Neural cell (in vitro differentiated cells): Measurements from ENCODE around the gene ZNF329. TPM values are rescaled to one million over a fixed set of nuclear protein-coding genes. Genes with fewer than 3 reads are reported as not detected.
A peak's percentile ranks its signal among the peaks of the same experiment; 100 is the strongest.

Source experiments
- H2AFZ ChIP-seq: fragments of 200-600, 300-800 bp; sonication (generic), shearing (Covaris generic); 2 replicates; pipeline ENCODE4 v1.6.0; 2014; ENCODE audit warnings: low read depth, mild to moderate bottlenecking, antibody characterized with exemption, low read length, moderate library complexity
- H3F3A ChIP-seq: fragments of 200-600 bp; shearing (Covaris generic); 2 replicates; pipeline ENCODE4 v1.6.1; 2016; ENCODE audit warnings: mild to moderate bottlenecking, moderate library complexity, mixed read lengths, antibody characterized with exemption, low read length; ENCODE audit not compliant: insufficient read depth, poor library complexity, severe bottlenecking
- H3K27ac ChIP-seq: fragments of 200-600, 300-800 bp; sonication (generic), shearing (Covaris generic); 2 replicates; pipeline ENCODE4 v1.5.1; 2014; ENCODE audit warnings: mild to moderate bottlenecking, low read length, moderate library complexity
- H3K27me3 ChIP-seq: fragments of 300-800, 200-600 bp; sonication (generic), shearing (Covaris generic); 2 replicates; pipeline ENCODE4 v1.6.0; 2014; ENCODE audit warnings: mild to moderate bottlenecking, low read depth, low read length, moderate library complexity; ENCODE audit not compliant: insufficient read depth
- H3K36me3 ChIP-seq: fragments of 300-800, 200-600 bp; sonication (generic), shearing (Covaris generic); 2 replicates; pipeline ENCODE4 v1.5.1; 2014; ENCODE audit warnings: mild to moderate bottlenecking, antibody characterized with exemption, low read length, moderate library complexity; ENCODE audit not compliant: insufficient read depth
- H3K4me2 ChIP-seq: fragments of 300-800, 200-600 bp; sonication (generic), shearing (Covaris generic); 2 replicates; pipeline ENCODE4 v1.6.0; 2014; ENCODE audit warnings: mild to moderate bottlenecking, low read length
- H3K4me3 ChIP-seq: fragments of 300-800, 200-600 bp; sonication (generic), shearing (Covaris generic); 2 replicates; pipeline ENCODE4 v1.5.1; 2014; ENCODE audit warnings: mild to moderate bottlenecking, low read length, moderate library complexity
- H3K79me2 ChIP-seq: fragments of 200-600 bp; shearing (Covaris generic); replicated peaks from 2 replicates; pipeline ENCODE4 v1.6.0; 2014; ENCODE audit warnings: mild to moderate bottlenecking, low read length, moderate library complexity; ENCODE audit not compliant: insufficient read depth
- H3K9ac ChIP-seq: fragments of 300-800, 200-600 bp; sonication (generic), shearing (Covaris generic); 2 replicates; pipeline ENCODE4 v1.6.1; 2016; ENCODE audit warnings: mild to moderate bottlenecking, low read length, mixed read lengths
- H3K9me2 ChIP-seq: fragments of 200-600 bp; shearing (Covaris generic); 2 replicates; pipeline ENCODE4 v1.6.1; 2016; ENCODE audit warnings: mild to moderate bottlenecking, low read length, mixed read lengths; ENCODE audit not compliant: insufficient read depth
- H3K9me3 ChIP-seq: fragments of 200-600, 300-800 bp; sonication (generic), shearing (Covaris generic); 2 replicates; pipeline ENCODE4 v1.6.1; 2016; ENCODE audit warnings: mild to moderate bottlenecking, mixed run types, low read length, moderate library complexity, mixed read lengths
- H4K20me1 ChIP-seq: fragments of 200-600 bp; shearing (Covaris generic); 2 replicates; pipeline ENCODE4 v1.6.1; 2016; ENCODE audit warnings: mild to moderate bottlenecking, mixed run types; ENCODE audit not compliant: insufficient read depth
- CTCF ChIP-seq: fragments of 450-650 bp; IDR thresholded peaks from 2 replicates; pipeline ENCODE4 v1.5.1; 2014; ENCODE audit warnings: antibody characterized with exemption, mild to moderate bottlenecking, moderate library complexity; ENCODE audit not compliant: poor library complexity, severe bottlenecking
- EZH2 ChIP-seq: fragments of 200-600, 300-800 bp; shearing (Covaris generic), sonication (generic); IDR thresholded peaks from 2 replicates; pipeline ENCODE4 v1.6.1; 2014; ENCODE audit warnings: antibody characterized with exemption, low read length, borderline replicate concordance, mild to moderate bottlenecking; ENCODE audit not compliant: insufficient read depth, poor library complexity, severe bottlenecking
- POLR2AphosphoS5 ChIP-seq: IDR thresholded peaks from 2 replicates; pipeline ENCODE4 v1.6.1; 2012
- RAD21 ChIP-seq: fragments of 450-650 bp; conservative IDR thresholded peaks from 2 replicates; pipeline ENCODE4 v1.6.1; 2014; ENCODE audit warnings: antibody characterized with exemption, mild to moderate bottlenecking, moderate library complexity
- REST ChIP-seq: IDR thresholded peaks from 2 replicates; pipeline ENCODE4 v1.6.1; 2012; ENCODE audit warnings: borderline replicate concordance
- SMC3 ChIP-seq: fragments of 450-650 bp; conservative IDR thresholded peaks from 2 replicates; pipeline ENCODE4 v1.6.1; 2014; ENCODE audit warnings: antibody characterized with exemption, mild to moderate bottlenecking, moderate library complexity; ENCODE audit not compliant: poor library complexity
- polyA plus RNA-seq: library from polyadenylated mRNA; depleted of rRNA; stranded (reverse); fragments of >200 nt; gene quantifications from 2 replicates; pipeline ENCODE4 v1.2.3, GENCODE V29; 2014

Gene ZNF329
- polyA plus RNA-seq, 1 donor from 2014 or later: 20.6 TPM

- peak overlapping the region; percentile 97 for H3K4me3 ChIP-seq
- H3K9me3 ChIP-seq: peaks cover 47% of the 10 kb centered on the region
- H3K79me2 ChIP-seq: peaks cover 17% of the 10 kb centered on the region
- H3K9ac ChIP-seq: peak overlapping the region; percentile 96
- peaks cover 27% of the 10 kb centered on the region for H3K36me3 ChIP-seq
- TF ChIP-seq REST: no peak
- H3K27me3 ChIP-seq: no peaks in the 10 kb centered on the region
- H3K9me2 ChIP-seq: no peaks in the 10 kb centered on the region
- H3K4me2 ChIP-seq: peak overlapping the region; percentile 78
- H3F3A ChIP-seq: no peaks in the 10 kb centered on the region
- peak overlapping the region; percentile 94 for H2AFZ ChIP-seq
- H4K20me1 ChIP-seq: no peaks in the 10 kb centered on the region
- peak overlapping the region; percentile 95 for H3K27ac ChIP-seq
Measured at GRCh38 chr19:58182577-58182988, 32.0 kb upstream of the ZNF329 start.

- H3K9ac ChIP-seq: peak overlapping the region; percentile 96
- no peaks in the 10 kb centered on the region for H3K9me2 ChIP-seq
- H3K4me2 ChIP-seq: no peak overlapping the region
- H3K9me3 ChIP-seq: peaks cover 49% of the 10 kb centered on the region
- H3K4me3 ChIP-seq: peak overlapping the region; percentile 97
- no peaks in the 10 kb centered on the region for H3K27me3 ChIP-seq
- H3F3A ChIP-seq: no peaks in the 10 kb centered on the region
- H3K36me3 ChIP-seq: peaks cover 22% of the 10 kb centered on the region
- TF ChIP-seq EZH2 (no peak), CTCF (peak; percentile 28)
- no peaks in the 10 kb centered on the region for H4K20me1 ChIP-seq
- no peak overlapping the region for H2AFZ ChIP-seq
- H3K79me2 ChIP-seq: peaks cover 17% of the 10 kb centered on the region
- no peak overlapping the region for H3K27ac ChIP-seq
Measured at GRCh38 chr19:58181902-58182576, 31.4 kb upstream of the ZNF329 start.

- Histone ChIP-seq H3K36me3 (no peaks in the 10 kb centered on the region), H3K9me3 (peaks cover 18% of the 10 kb centered on the region)
Measured at GRCh38 chr19:58170860-58171259, 20.3 kb upstream of the ZNF329 start.

More at GRCh38 chr19:58170860-58171259, 20.3 kb upstream of the ZNF329 start:
- Histone ChIP-seq H3K9ac (no peak overlapping the region), H2AFZ (no peak overlapping the region), H3K9me2 (no peaks in the 10 kb centered on the region), H3K79me2 (no peaks in the 10 kb centered on the region), H3F3A (no peaks in the 10 kb centered on the region), H4K20me1 (no peaks in the 10 kb centered on the region), H3K4me2 (no peak overlapping the region), H3K27ac (no peak overlapping the region), H3K27me3 (no peaks in the 10 kb centered on the region), H3K4me3 (no peak overlapping the region)
- TF ChIP-seq RAD21: no peak
- TF ChIP-seq SMC3: no peak
- TF ChIP-seq CTCF: no peak
- TF ChIP-seq REST: no peak
- no peak for TF ChIP-seq POLR2AphosphoS5
